ENCODE measurements around the gene PHEX.

The PHEX gene

GRCh38 chrX:22159071-22159470, 126.9 kb downstream of the PHEX start:
- DNase-seq: no peak

DNA sequence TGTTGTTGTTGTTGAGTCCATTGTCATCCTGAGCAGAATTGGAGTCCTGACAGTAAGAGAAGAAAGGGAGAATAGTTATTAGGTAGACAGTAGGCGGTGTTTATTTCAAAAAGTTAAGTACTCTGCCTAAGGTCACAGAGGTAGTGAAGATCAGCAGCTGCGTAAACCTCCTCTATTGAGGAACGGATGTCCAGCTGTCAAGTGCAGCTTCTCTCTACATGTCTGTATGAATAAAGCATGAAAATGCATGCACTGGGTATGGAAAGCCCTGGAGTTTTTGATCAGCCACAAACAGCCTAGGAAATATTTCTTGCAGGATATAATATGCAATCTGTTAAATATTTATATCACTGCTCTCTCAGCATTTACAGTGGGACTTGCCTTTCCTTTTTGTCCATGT, 131.2 kb downstream of the PHEX start:
- no peak for DNase-seq

DNA sequence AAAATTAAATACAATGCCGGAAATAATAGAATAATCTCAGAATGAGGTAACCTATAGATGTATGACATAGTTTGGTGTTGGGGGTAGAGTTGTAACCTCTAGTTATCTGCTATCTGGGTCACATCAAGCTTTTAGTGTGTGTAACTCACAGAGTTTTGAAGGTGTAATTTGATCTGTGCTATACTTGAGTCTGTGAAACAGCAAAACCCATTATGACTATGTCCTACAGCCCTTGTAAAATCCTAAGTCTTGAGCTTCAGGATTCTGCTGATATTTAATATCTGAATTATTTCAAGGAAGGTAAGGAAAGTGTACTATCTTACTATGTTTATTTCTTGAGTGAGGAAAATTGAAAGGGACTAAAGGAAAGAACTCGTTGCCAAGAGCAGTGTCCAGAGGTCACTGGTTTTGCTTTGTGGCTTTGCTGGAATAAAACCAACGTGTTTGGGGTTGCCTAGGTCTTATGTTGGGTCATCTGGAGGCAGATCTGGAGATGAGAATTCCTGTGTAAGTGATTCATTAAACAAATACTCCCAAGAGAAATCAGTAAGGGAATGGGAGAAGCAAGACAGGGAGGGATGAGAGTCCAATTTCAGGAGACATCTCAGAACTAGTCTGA, 132.8 kb downstream of the PHEX start:
- no peak for DNase-seq

GRCh38 chrX:22165732-22166457, 133.8 kb downstream of the PHEX start:
- no peak for DNase-seq

GRCh38 chrX:22171287-22172060, 139.3 kb downstream of the PHEX start:
- no peak for DNase-seq

- no peak for DNase-seq
Observed at GRCh38 chrX:22173966-22174365, 141.8 kb downstream of the PHEX start.

DNA sequence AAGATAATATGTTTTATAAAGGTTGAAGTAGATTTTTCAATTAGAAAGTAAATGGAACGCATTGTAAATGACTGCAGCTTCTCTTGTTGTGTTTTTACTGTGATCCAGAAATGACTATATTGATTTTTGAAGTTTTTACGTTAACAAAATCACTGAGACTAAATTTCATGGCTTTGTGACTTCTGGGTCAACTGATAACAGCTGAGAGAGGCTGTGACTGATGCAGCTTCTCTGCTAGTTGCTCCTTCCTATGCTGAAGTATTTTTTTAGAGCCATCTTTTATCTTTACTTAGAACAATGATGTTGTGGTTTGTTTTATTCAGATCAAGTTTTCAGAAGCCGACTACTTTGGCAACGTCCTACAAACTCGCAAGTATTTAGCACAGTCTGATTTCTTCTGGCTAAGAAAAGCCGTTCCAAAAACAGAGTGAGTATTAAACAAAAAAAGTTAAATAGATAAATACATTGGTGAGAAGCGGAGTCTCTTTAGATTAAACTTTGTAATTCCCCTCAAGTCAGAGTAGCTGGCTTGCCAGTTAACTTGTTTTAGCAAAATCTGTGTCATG, 145.9 kb downstream of the PHEX start:
- no peak for DNase-seq

GRCh38 chrX:22184096-22184495, 152.0 kb downstream of the PHEX start:
- no peak for DNase-seq

- no peak for DNase-seq
Observed at GRCh38 chrX:22186165-22186564, 154.0 kb downstream of the PHEX start.

- peak; percentile 61 to 71 (median 64) for DNase-seq
Observed at GRCh38 chrX:22192419-22193060, 160.4 kb downstream of the PHEX start.

DNA sequence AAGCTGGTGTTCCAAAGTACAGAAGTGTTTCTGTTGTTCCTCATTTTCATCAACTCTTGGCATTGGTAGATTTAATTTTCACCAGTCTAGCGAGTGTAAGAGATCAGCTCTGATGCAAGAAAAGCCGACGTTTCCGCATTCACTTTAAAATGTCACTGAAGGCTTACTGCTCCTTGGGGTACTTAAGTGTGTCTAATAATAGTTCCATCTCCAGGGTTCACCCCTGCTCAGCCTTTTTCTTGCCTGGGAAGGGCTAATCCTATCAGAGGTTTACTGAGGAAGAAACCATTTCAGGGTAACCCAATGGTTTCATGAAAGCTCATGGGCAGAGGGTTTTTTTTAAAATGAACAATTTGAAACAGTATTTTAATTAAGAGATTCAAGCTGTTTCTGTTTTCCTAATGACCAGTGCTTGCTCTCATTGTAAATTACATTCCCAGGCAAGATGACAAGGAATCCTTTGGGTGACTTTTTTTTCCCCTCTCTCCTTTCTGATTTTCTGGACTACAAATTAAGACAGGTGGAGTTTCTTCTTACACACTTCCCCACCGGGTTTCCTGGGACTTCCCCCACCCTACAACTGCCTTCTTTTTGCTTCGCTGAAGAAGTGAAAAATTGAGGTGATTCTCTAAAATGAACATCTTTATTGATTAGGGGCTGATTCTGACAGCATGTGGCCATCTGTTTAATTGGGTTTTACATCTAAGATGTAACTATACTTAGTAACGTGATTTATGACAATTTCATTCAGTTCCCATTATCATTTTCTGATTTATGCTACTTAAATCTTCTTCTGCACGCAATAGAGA, 161.9 kb downstream of the PHEX start:
- DNase-seq: no peak

DNA sequence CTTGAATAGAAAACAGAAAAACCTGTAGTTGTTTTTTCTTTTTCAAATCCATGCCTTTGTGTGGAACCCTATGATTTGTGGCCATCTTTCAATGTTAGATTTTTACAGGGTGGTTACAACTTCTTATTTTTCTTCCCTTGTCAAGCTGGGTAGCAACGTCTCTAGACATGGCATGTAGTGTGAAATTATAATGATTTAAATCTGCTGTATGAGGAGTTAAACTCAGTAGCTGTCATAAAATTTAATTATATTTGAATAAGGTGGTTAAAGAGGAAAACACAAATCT, 162.5 kb downstream of the PHEX start:
- no peak for DNase-seq

- no peak for DNase-seq
Observed at GRCh38 chrX:22196149-22196548, 164.0 kb downstream of the PHEX start.

- DNase-seq: no peak
Observed at GRCh38 chrX:22202251-22202650, 170.1 kb downstream of the PHEX start.

GRCh38 chrX:22203186-22203585, 171.1 kb downstream of the PHEX start:
- DNase-seq: no peak

- DNase-seq: no peak
Observed at GRCh38 chrX:22206781-22207180, 174.7 kb downstream of the PHEX start.

DNA sequence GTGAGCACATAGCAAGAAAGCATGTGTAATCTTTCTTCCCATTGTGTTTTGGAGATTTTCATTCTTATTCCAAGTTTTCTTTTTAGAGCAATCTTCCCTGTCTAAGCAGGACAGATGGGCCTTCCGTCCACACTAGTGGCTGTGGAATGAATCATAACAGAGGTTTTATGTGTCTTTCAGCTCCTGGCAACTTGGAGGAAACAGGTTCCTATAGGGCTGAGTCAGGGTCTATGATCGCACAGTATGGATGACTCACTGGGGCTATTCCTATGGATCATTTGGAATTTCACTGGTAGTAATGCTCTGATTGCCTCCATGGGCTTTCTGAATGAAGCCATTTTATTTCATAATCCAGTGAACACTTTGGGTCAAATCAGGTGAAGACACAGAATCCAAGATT, 188.8 kb downstream of the PHEX start:
- no peak for DNase-seq

GRCh38 chrX:22234380-22234779, 202.3 kb downstream of the PHEX start:
- DNase-seq: no peak

- no peak for DNase-seq
Observed at GRCh38 chrX:22237479-22237878, 205.4 kb downstream of the PHEX start.

DNA sequence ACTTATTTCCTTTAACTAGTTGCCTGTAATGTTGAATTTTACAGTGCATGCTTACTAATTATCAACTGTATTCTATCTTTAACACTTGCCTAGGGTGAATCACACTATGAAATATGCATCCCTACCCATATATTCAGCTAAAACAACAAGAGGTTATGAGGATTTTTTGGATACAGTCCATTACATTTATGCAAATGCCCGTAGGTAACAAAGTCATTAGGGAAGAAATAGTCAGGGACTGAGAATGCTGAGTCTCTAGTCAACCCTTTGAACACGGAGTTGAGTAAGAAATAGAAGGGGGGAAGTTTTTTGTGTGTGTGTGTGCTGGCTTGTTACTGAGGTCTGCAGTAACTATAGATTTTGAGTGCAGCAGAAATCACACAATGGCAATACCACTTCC, 214.5 kb downstream of the PHEX start:
- no peak for DNase-seq

GRCh38 chrX:22247169-22247568, 215.0 kb downstream of the PHEX start:
- DNase-seq: no peak

DNA sequence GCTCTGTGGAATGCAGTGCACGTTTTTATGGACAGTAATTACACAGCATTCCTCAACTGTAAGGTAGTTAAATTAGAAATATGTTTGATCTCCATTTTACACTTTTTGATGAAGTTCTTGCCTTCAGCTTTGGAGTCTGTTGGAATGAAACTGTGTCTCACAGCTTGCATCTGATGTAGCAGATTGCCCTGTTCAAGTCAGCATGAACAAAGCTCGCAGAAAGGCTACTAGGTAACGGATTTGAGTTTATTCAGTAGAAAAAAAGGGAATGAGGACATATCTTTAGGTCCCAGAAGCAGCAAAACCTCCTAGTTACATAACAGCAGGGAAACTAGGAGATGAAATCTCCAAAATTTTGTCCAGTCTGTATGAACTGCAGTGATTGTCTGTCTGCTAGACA, 216.3 kb downstream of the PHEX start:
- no peak for DNase-seq

Data from suppressor macrophage (primary cell).